Cardiac fibroblast (primary cell): Measurements from ENCODE around the gene UPP1.
A peak's percentile ranks its signal among the peaks of the same experiment; 100 is the strongest.

ENCODE experiments used
- DNase-seq, 2 donors: peaks; one replicate each; pipeline versions ENCODE4 v3.0.0 to v3.0.0-alpha.2; 2010; ENCODE audit warnings: low read depth in 2 of 2
- H3K4me3 ChIP-seq, 2 donors: replicated peaks in 1 of 2; 1 replicate in 1 of 2; 2 replicates in 1 of 2; pipeline ENCODE4 v1.5.1; 2011; ENCODE audit warnings: low read depth in 2 of 2, low read length in 2 of 2, mild to moderate bottlenecking in 2 of 2, moderate library complexity in 1 of 2
- TF ChIP-seq, protein P1 (sequence below): IDR thresholded peaks from one replicate; pipeline ENCODE4 v1.5.1; 2011; ENCODE audit warnings: low read depth, mild to moderate bottlenecking, low read length, inconsistent platforms

UPP1 gene

DNA sequence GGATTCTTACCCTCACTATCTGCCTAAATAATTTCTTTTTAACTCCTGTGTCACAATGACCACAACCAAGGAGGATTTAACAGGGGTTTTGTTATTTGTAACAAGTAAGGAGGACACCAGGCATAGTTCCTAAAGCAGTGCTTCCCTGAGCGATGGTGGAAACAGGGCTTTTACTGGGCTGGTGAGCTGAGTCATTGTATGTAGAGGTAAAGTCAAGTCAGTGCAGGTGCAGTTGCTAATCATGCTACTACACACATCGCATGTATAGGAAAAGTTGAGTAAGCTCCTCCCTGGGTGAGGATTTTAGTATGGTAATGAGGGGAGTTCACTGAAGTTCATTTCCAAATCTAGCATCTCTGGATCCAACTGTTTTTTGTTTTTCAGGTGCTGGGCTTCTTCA lies 59.2 kb downstream of the UPP1 start:
- DNase-seq = no peak
- TF ChIP-seq, protein P1, sequence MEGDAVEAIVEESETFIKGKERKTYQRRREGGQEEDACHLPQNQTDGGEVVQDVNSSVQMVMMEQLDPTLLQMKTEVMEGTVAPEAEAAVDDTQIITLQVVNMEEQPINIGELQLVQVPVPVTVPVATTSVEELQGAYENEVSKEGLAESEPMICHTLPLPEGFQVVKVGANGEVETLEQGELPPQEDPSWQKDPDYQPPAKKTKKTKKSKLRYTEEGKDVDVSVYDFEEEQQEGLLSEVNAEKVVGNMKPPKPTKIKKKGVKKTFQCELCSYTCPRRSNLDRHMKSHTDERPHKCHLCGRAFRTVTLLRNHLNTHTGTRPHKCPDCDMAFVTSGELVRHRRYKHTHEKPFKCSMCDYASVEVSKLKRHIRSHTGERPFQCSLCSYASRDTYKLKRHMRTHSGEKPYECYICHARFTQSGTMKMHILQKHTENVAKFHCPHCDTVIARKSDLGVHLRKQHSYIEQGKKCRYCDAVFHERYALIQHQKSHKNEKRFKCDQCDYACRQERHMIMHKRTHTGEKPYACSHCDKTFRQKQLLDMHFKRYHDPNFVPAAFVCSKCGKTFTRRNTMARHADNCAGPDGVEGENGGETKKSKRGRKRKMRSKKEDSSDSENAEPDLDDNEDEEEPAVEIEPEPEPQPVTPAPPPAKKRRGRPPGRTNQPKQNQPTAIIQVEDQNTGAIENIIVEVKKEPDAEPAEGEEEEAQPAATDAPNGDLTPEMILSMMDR = no peak
- H3K4me3 ChIP-seq = no peak overlapping the region

DNA sequence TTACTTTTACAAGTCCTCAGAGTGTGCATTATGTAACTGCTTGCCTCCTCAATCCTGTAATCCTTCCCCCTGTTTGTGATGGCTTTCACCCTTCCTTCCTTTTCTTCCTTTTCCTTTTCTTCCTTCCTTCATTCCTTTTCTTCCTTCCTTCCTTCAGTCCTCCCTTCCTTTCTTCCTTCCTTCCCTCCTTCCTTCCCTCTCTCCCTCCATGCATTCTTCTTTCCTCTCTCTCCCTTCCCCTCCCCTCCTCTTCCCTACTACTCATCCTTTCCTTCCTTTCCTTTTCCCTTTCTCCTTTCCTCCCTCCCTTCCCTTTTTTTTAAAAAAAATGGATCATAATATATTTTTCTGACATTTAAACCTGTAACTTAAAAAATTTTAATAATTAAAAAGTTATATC lies 60.0 kb downstream of the UPP1 start:
- TF ChIP-seq, protein P1 = no peak

DNA sequence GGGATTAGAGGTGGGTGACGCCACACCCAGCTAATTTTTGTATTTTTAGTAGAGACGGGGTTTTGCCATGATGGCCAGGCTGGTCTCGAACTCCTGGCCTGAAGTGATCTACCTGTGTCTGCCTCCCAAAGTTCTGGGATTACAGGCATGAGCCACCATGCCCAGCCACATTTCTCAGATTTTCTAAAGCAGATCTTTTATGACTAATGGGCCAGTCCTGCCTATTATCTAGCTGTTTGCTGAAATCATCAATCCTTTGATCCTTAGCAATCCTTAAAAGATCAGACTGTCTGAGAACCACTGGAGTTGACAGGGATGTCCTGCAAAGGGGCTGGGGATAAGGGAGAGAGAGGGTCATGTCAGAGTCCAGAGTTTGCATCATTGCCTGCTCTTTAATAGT lies 61.0 kb downstream of the UPP1 start:
- no peak for DNase-seq
- TF ChIP-seq, protein P1 = no peak

More for the DNA sequence above, 60.0 kb downstream of the UPP1 start:
- DNase-seq = no peak
- no peak overlapping the region for H3K4me3 ChIP-seq

DNA sequence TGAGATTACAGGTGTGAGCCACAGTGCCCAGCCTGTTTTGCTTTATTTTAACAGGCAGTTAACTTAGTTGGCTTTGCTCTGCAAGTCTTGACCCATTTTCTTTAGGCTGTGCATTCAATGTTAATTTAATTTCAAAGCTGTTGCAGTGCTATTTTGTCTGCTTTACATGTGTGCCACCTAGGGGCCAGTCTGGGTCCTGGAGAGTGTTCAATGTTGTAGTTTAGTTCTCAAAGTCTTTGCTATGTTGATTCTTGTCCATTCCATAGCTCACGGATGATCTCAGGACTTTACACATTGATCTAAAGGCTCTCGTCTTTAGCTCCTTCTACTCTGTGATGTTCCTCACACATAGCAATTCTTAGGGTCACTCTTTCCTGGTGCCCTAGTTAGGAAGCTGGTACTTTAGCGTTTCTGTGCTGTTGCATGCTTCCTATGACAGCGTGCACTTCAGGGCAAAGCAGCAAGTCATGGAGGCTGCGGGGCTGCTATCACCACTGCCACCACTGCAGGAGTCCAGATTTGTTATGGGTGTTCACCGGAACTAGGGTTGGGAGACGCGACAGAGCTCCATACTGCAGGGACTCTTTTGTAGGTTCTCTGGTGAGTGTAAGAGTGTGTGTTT lies 65.8 kb downstream of the UPP1 start:
- DNase-seq = peak; percentile 64 to 69
- H3K4me3 ChIP-seq = no peak overlapping the region
- TF ChIP-seq, protein P1 = peak; percentile 78

More for the DNA sequence above, 61.0 kb downstream of the UPP1 start:
- H3K4me3 ChIP-seq = no peak overlapping the region
